Chondrocyte (in vitro differentiated cells): Measurements from ENCODE around the gene FBXL15. TPM values are rescaled to one million over a fixed set of nuclear protein-coding genes. Genes with fewer than 3 reads are reported as not detected.

Experiments used
- DNase-seq: peaks from one replicate; pipeline ENCODE4 v3.0.0; 2021; ENCODE audit warnings: mixed read lengths, low spot score
- H3K27ac Mint-ChIP-seq: one replicate; pipeline ENCODE4 v1.8.0; 2021; ENCODE audit warnings: mild to moderate bottlenecking, moderate library complexity, mixed read lengths; ENCODE audit not compliant: unreplicated experiment
- H3K27me3 Mint-ChIP-seq: 2 replicates; pipeline ENCODE4 v1.8.0; 2021; ENCODE audit warnings: low read depth, mixed read lengths
- H3K36me3 Mint-ChIP-seq: 2 replicates; pipeline ENCODE4 v1.8.0; 2021; ENCODE audit warnings: low read depth, mixed read lengths
- H3K4me1 Mint-ChIP-seq: 2 replicates; pipeline ENCODE4 v1.8.0; 2021; ENCODE audit warnings: low read depth, mild to moderate bottlenecking, mixed read lengths
- H3K4me3 Mint-ChIP-seq: one replicate; pipeline ENCODE4 v1.8.0; 2021; ENCODE audit warnings: mild to moderate bottlenecking, moderate library complexity, mixed read lengths; ENCODE audit not compliant: unreplicated experiment
- H3K9me3 Mint-ChIP-seq: 2 replicates; pipeline ENCODE4 v1.8.0; 2021; ENCODE audit warnings: low read depth, mixed read lengths
- CTCF ChIP-seq: fragments of 200-600 bp; sonication (generic); IDR thresholded peaks from 2 replicates; pipeline ENCODE4 v1.5.0; 2021; ENCODE audit warnings: antibody characterized with exemption, mild to moderate bottlenecking, moderate library complexity
- total RNA-seq: library from RNA; stranded (reverse); gene quantifications from 3 replicates; pipeline ENCODE4 v1.2.1, GENCODE V29; 2021

FBXL15 gene
- total RNA-seq, 1 donor from 2014 or later, result 9.0 TPM

GRCh38 chr10:102389894-102390293, 30.7 kb upstream of the FBXL15 start:
- H3K36me3 Mint-ChIP-seq, result no peaks in the 10 kb centered on the region
- H3K9me3 Mint-ChIP-seq, result no peaks in the 10 kb centered on the region
- no peak overlapping the region for H3K4me3 Mint-ChIP-seq
- H3K27ac Mint-ChIP-seq, result no peak overlapping the region
- no peak for DNase-seq
- H3K27me3 Mint-ChIP-seq, result peaks cover 10% of the 10 kb centered on the region
- TF ChIP-seq CTCF, result no peak
- peaks cover 21% of the 10 kb centered on the region for H3K4me1 Mint-ChIP-seq

- peaks cover 28% of the 10 kb centered on the region for H3K4me1 Mint-ChIP-seq
Observed at GRCh38 chr10:102392306-102392705, 28.3 kb upstream of the FBXL15 start.

GRCh38 chr10:102393411-102394078, 27.1 kb upstream of the FBXL15 start:
- peaks cover 3% of the 10 kb centered on the region for H3K36me3 Mint-ChIP-seq
- H3K4me1 Mint-ChIP-seq, result peaks cover 35% of the 10 kb centered on the region
- no peaks in the 10 kb centered on the region for H3K9me3 Mint-ChIP-seq
- no peak for TF ChIP-seq CTCF
- peaks cover 10% of the 10 kb centered on the region for H3K27me3 Mint-ChIP-seq
- peak overlapping the region; percentile 83 for H3K4me3 Mint-ChIP-seq
- no peak for DNase-seq
- peak overlapping the region; percentile 97 for H3K27ac Mint-ChIP-seq

More at GRCh38 chr10:102392306-102392705, 28.3 kb upstream of the FBXL15 start:
- no peak overlapping the region for H3K27ac Mint-ChIP-seq
- H3K27me3 Mint-ChIP-seq, result peaks cover 10% of the 10 kb centered on the region
- H3K36me3 Mint-ChIP-seq, result no peaks in the 10 kb centered on the region
- H3K4me3 Mint-ChIP-seq, result no peak overlapping the region
- no peak for TF ChIP-seq CTCF
- no peaks in the 10 kb centered on the region for H3K9me3 Mint-ChIP-seq
- DNase-seq, result no peak

- Mint-ChIP-seq H3K27me3 (peaks cover 8% of the 10 kb centered on the region), H3K4me3 (peak overlapping the region; percentile 83), H3K4me1 (peaks cover 36% of the 10 kb centered on the region), H3K27ac (peak overlapping the region; percentile 97), H3K9me3 (no peaks in the 10 kb centered on the region), H3K36me3 (peaks cover 3% of the 10 kb centered on the region)
- no peak for DNase-seq
- TF ChIP-seq CTCF, result peak; percentile 98
Observed at GRCh38 chr10:102394079-102394800, 26.4 kb upstream of the FBXL15 start.

- no peak for TF ChIP-seq CTCF
- Mint-ChIP-seq H3K36me3 (peaks cover 3% of the 10 kb centered on the region), H3K27me3 (peaks cover 6% of the 10 kb centered on the region), H3K9me3 (no peaks in the 10 kb centered on the region), H3K4me3 (peak overlapping the region; percentile 83), H3K27ac (peak overlapping the region; percentile 97), H3K4me1 (peaks cover 42% of the 10 kb centered on the region)
- DNase-seq, result no peak
Observed at GRCh38 chr10:102394801-102395399, 25.7 kb upstream of the FBXL15 start.
